Mucosa of stomach (tissue), 1 donor: ENCODE measurements around the gene SSR1.
"Not testable (repeated sequence)": the region's sequence is repeated elsewhere in the genome, so short reads cannot be mapped to it uniquely, and the experiment has no call there.

ENCODE experiments used
- H3K27me3 ChIP-seq: one replicate; pipeline ENCODE4 v1.7.0; 2013; ENCODE audit warnings: mild to moderate bottlenecking, low read length; ENCODE audit not compliant: control insufficient read depth, insufficient read depth
- H3K36me3 ChIP-seq: one replicate; pipeline ENCODE4 v1.7.0; 2013; ENCODE audit warnings: low read length; ENCODE audit not compliant: control insufficient read depth, insufficient read depth
- H3K4me1 ChIP-seq: one replicate; pipeline ENCODE4 v1.7.0; 2013; ENCODE audit warnings: mild to moderate bottlenecking, low read length; ENCODE audit not compliant: control insufficient read depth, insufficient read depth
- H3K4me3 ChIP-seq: one replicate; pipeline ENCODE4 v1.7.0; 2013; ENCODE audit warnings: low read length
- H3K9ac ChIP-seq: one replicate; pipeline ENCODE4 v1.7.0; 2013; ENCODE audit warnings: mild to moderate bottlenecking, low read length, moderate library complexity
- H3K9me3 ChIP-seq: one replicate; pipeline ENCODE4 v1.7.0; 2013; ENCODE audit warnings: mild to moderate bottlenecking, low read length, moderate library complexity; ENCODE audit not compliant: control insufficient read depth
- donor health status: Pancreatic carcinoma.

The SSR1 gene

DNA sequence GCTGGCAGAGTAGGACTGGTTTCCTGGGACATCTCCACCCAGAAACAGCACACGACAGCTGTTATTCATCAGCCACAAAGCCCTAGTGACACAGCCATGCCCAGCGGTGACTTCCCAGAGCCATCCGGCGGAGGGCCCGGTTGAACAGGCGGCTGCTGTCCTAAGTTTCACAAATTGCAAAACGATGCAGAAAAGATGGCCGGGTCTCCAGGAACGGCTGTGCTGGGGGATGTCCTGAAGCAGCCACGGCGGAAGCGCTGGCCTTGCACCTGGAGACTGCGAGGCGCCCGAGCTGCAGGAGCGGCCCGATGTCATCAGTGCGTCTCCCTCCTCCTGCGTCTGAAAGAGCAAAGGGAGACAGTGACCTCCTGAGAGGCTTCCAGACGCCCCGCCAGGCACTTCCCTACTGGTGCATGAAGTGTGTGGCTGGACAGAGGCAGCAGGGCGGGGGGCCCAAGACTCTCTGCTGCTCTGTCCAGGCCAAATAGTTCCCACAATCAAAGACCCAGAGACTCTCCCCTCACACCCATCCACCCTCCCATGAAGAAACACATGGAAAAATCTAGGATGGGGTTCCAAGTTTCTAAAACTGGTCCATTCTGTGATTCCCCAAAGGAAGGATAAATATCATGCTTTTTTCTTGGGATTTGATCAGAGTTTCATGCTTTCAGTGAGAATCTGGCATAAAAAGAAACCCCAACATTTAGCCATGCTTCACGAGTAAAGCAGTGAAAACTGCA lies 44.0 kb downstream of the SSR1 start:
- H3K9ac ChIP-seq, result no peak overlapping the region
- no peaks in the 10 kb centered on the region for H3K9me3 ChIP-seq
- no peaks in the 10 kb centered on the region for H3K36me3 ChIP-seq
- H3K4me3 ChIP-seq, result no peak overlapping the region
- peaks cover 17% of the 10 kb centered on the region for H3K4me1 ChIP-seq
- H3K27me3 ChIP-seq, result no peaks in the 10 kb centered on the region

- no peaks in the 10 kb centered on the region for H3K36me3 ChIP-seq
- H3K4me3 ChIP-seq, result no peak overlapping the region
- no peaks in the 10 kb centered on the region for H3K27me3 ChIP-seq
- H3K9me3 ChIP-seq, result no peaks in the 10 kb centered on the region
- peaks cover 17% of the 10 kb centered on the region for H3K4me1 ChIP-seq
- no peak overlapping the region for H3K9ac ChIP-seq
These were observed 44.6 kb downstream of the SSR1 start for GRCh38 chr6:7268362-7268761.

- H3K36me3 ChIP-seq, result no peaks in the 10 kb centered on the region
These were observed 45.4 kb downstream of the SSR1 start for GRCh38 chr6:7267466-7268091.

DNA sequence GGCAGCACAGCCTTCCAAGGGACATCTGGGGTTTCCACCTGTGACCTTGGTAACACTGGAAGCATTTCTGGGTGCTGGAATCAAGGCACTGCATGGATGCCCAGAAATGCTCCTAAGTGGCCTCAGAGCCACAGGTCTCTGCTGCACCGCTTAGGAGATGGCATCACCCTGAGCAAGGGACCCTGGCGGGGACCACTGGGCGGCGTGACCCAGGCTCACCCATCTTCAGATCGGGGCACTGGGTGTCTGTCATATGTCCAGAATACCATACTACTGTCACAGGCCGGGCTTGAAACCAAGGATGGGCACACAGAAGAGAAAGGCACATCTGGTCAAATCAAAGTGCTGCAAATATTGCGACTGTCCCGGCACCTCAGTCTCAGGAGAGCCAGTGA lies 45.9 kb downstream of the SSR1 start:
- Histone ChIP-seq H3K4me3 (no peak overlapping the region), H3K9me3 (no peaks in the 10 kb centered on the region), H3K27me3 (no peaks in the 10 kb centered on the region), H3K9ac (no peak overlapping the region), H3K4me1 (peaks cover 17% of the 10 kb centered on the region), H3K36me3 (no peaks in the 10 kb centered on the region)

More at GRCh38 chr6:7267466-7268091, 45.4 kb downstream of the SSR1 start:
- no peaks in the 10 kb centered on the region for H3K27me3 ChIP-seq
- no peak overlapping the region for H3K4me3 ChIP-seq
- peaks cover 17% of the 10 kb centered on the region for H3K4me1 ChIP-seq
- H3K9me3 ChIP-seq, result no peaks in the 10 kb centered on the region
- H3K9ac ChIP-seq, result no peak overlapping the region

DNA sequence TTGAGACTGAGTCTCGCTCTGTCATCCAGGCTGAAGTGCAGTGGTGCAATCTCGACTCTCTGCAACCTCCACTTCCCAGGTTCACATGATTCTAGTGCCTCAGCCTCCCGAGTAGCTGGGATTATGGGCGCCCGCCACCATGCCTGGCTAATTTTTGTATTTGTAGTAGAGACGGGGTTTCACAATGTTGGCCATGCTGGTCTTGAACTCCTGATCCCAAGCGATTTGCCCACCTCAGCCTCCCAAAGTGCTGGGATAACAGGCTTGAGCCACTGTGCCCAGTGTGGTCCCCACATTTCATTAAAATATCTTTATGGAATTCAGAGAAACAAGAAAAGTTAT lies 47.6 kb downstream of the SSR1 start:
- not testable (repeated sequence) for H3K9me3 ChIP-seq
- peaks cover 24% of the 10 kb centered on the region for H3K4me1 ChIP-seq

GRCh38 chr6:7264686-7265384 lies 48.2 kb downstream of the SSR1 start:
- Histone ChIP-seq H3K4me1 (peaks cover 25% of the 10 kb centered on the region), H3K36me3 (no peaks in the 10 kb centered on the region), H3K9me3 (no peaks in the 10 kb centered on the region), H3K27me3 (no peaks in the 10 kb centered on the region), H3K9ac (no peak overlapping the region), H3K4me3 (no peak overlapping the region)

More for the DNA sequence above, 47.6 kb downstream of the SSR1 start:
- not testable (repeated sequence) for H3K4me3 ChIP-seq, H3K9ac ChIP-seq, H3K27me3 ChIP-seq, H3K36me3 ChIP-seq

GRCh38 chr6:7264041-7264440 lies 49.0 kb downstream of the SSR1 start:
- H3K4me1 ChIP-seq, result peaks cover 25% of the 10 kb centered on the region

GRCh38 chr6:7263519-7263805 lies 49.5 kb downstream of the SSR1 start:
- H3K4me1 ChIP-seq, result peaks cover 23% of the 10 kb centered on the region
- not testable (repeated sequence) for H3K9ac ChIP-seq, H3K36me3 ChIP-seq, H3K4me3 ChIP-seq, H3K27me3 ChIP-seq, H3K9me3 ChIP-seq

More at GRCh38 chr6:7264041-7264440, 49.0 kb downstream of the SSR1 start:
- Histone ChIP-seq H3K9me3 (no peaks in the 10 kb centered on the region), H3K4me3 (no peak overlapping the region), H3K36me3 (no peaks in the 10 kb centered on the region), H3K27me3 (no peaks in the 10 kb centered on the region), H3K9ac (no peak overlapping the region)

GRCh38 chr6:7262746-7263518 lies 50.1 kb downstream of the SSR1 start:
- H3K27me3 ChIP-seq, result no peaks in the 10 kb centered on the region
- peaks cover 18% of the 10 kb centered on the region for H3K4me1 ChIP-seq
- H3K9me3 ChIP-seq, result no peaks in the 10 kb centered on the region
- H3K36me3 ChIP-seq, result no peaks in the 10 kb centered on the region
- H3K4me3 ChIP-seq, result no peak overlapping the region
- no peak overlapping the region for H3K9ac ChIP-seq

DNA sequence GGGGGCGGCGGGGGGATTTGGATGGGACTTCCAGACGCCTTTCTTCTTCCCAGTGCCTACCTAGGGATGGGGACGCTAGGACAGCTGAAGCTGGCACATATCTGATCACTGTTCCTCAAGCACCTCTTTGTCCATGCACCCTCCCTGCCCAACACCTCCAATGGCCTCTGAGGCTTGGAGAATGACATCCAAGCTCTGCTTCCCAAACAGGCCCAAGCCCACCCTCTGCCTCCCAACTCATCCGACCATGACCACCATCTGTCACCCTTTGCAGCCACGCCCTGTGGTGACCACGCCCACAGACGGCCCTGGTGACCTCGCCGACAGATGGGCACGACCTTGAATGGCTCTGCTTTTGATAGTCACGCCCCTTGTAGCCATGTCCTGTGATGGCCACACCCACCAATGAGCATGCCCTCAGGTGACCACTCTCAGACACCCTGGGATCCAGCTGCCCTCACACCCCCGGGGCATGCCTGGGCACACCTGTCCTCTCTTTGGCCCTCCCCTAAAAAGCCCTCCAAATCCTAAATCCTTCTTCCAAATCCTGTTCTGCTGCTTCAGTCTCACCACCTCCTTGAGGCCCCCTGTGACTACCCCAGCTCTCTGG lies 51.0 kb downstream of the SSR1 start:
- no peaks in the 10 kb centered on the region for H3K36me3 ChIP-seq
- H3K9ac ChIP-seq, result peak overlapping the region; percentile 76
- H3K9me3 ChIP-seq, result no peaks in the 10 kb centered on the region
- H3K4me3 ChIP-seq, result peak overlapping the region; percentile 88
- no peaks in the 10 kb centered on the region for H3K27me3 ChIP-seq
- H3K4me1 ChIP-seq, result peaks cover 15% of the 10 kb centered on the region

GRCh38 chr6:7261032-7261841 lies 51.8 kb downstream of the SSR1 start:
- Histone ChIP-seq H3K9me3 (no peaks in the 10 kb centered on the region), H3K36me3 (no peaks in the 10 kb centered on the region), H3K27me3 (no peaks in the 10 kb centered on the region), H3K4me3 (peak overlapping the region; percentile 88), H3K9ac (peak overlapping the region; percentile 76), H3K4me1 (peaks cover 15% of the 10 kb centered on the region)
